ENCODE results near the gene C1QTNF8. TPM values are rescaled to one million over a fixed set of nuclear protein-coding genes. Genes with fewer than 3 reads are reported as not detected.

Gene C1QTNF8
- total RNA-seq, 4 donors from 2014 or later, result not detected

- H3K4me1 ChIP-seq, result no peaks in the 10 kb centered on the region
- WGBS, 2 donors, result 47 to 58% methylated on average over 16 of the region's 16 CpGs
- no peaks in the 10 kb centered on the region for H3K9me3 ChIP-seq
- H3K27me3 ChIP-seq, result peaks cover 0 to 50% of the 10 kb centered on the region in 2 donors
- TF ChIP-seq CTCF (IDR thresholded peaks at IDR 0.05), result no peak
- no peak for TF ChIP-seq POLR2A (IDR thresholded peaks at IDR 0.05)
- TF ChIP-seq EP300 (IDR thresholded peaks at IDR 0.05), result no peak
- DNase-seq (ENCODE audit: low spot score in 2 of 2), result no peak
- no peak overlapping the region for H3K4me3 ChIP-seq
- H3K27ac ChIP-seq, result no peak overlapping the region
- no peaks in the 10 kb centered on the region for H3K36me3 ChIP-seq
These were observed 31.1 kb upstream of the C1QTNF8 start for GRCh38 chr16:1127101-1127500.

GRCh38 chr16:1126586-1126985, 30.5 kb upstream of the C1QTNF8 start:
- WGBS, 2 donors, result 40 to 48% methylated on average over 10 of the region's 10 CpGs
- TF ChIP-seq EP300 (IDR thresholded peaks at IDR 0.05) (no peak), POLR2A (IDR thresholded peaks at IDR 0.05) (no peak), CTCF (IDR thresholded peaks at IDR 0.05) (no peak)
- DNase-seq (ENCODE audit: low spot score in 2 of 2), result no peak
- Histone ChIP-seq H3K9me3 (no peaks in the 10 kb centered on the region), H3K27ac (no peak overlapping the region), H3K4me1 (no peaks in the 10 kb centered on the region), H3K4me3 (no peak overlapping the region), H3K27me3 (peaks cover 0 to 51% of the 10 kb centered on the region in 2 donors), H3K36me3 (no peaks in the 10 kb centered on the region)

- no peak overlapping the region for H3K27ac ChIP-seq
- WGBS, 2 donors, result 41 to 55% methylated on average over 5 to 14 of the region's 17 CpGs
- no peak overlapping the region for H3K4me3 ChIP-seq
- H3K4me1 ChIP-seq, result peaks cover 0 to 3% (median 0%) of the 10 kb centered on the region in 4 donors
- no peaks in the 10 kb centered on the region for H3K36me3 ChIP-seq
- H3K9me3 ChIP-seq, result no peaks in the 10 kb centered on the region
- no peak for TF ChIP-seq POLR2A (IDR thresholded peaks at IDR 0.05)
- no peak for TF ChIP-seq EP300 (IDR thresholded peaks at IDR 0.05)
- no peak for TF ChIP-seq CTCF (IDR thresholded peaks at IDR 0.05)
- peaks cover 0 to 57% of the 10 kb centered on the region in 2 donors for H3K27me3 ChIP-seq
- no peak for DNase-seq (ENCODE audit: low spot score in 2 of 2)
These were observed 30.0 kb upstream of the C1QTNF8 start for GRCh38 chr16:1126044-1126443.

GRCh38 chr16:1125471-1125870, 29.4 kb upstream of the C1QTNF8 start:
- H3K27me3 ChIP-seq, result peaks cover 0 to 62% of the 10 kb centered on the region in 2 donors
- 6 to 28% methylated on average over 14 to 15 of the region's 18 CpGs for WGBS, 2 donors
- peaks cover 0 to 3% (median 0%) of the 10 kb centered on the region in 4 donors for H3K4me1 ChIP-seq

GRCh38 chr16:1124795-1125194, 28.8 kb upstream of the C1QTNF8 start:
- no peak for TF ChIP-seq POLR2A (IDR thresholded peaks at IDR 0.05)
- TF ChIP-seq CTCF (IDR thresholded peaks at IDR 0.05), result no peak
- no peak for TF ChIP-seq EP300 (IDR thresholded peaks at IDR 0.05)

More at GRCh38 chr16:1125471-1125870, 29.4 kb upstream of the C1QTNF8 start:
- no peak for TF ChIP-seq EP300 (IDR thresholded peaks at IDR 0.05)
- no peak for TF ChIP-seq POLR2A (IDR thresholded peaks at IDR 0.05)
- Histone ChIP-seq H3K27ac (no peak overlapping the region), H3K36me3 (no peaks in the 10 kb centered on the region), H3K4me3 (no peak overlapping the region), H3K9me3 (no peaks in the 10 kb centered on the region)
- no peak for DNase-seq (ENCODE audit: low spot score in 2 of 2)

GRCh38 chr16:1124291-1124690, 28.2 kb upstream of the C1QTNF8 start:
- H3K4me3 ChIP-seq, result no peak overlapping the region
- WGBS, 2 donors, result 73 to 83% methylated on average over 5 to 8 of the region's 18 CpGs
- no peaks in the 10 kb centered on the region for H3K9me3 ChIP-seq
- no peaks in the 10 kb centered on the region for H3K36me3 ChIP-seq
- peaks cover 0 to 3% (median 0%) of the 10 kb centered on the region in 4 donors for H3K4me1 ChIP-seq
- no peak for DNase-seq (ENCODE audit: low spot score in 2 of 2)
- no peak overlapping the region for H3K27ac ChIP-seq
- H3K27me3 ChIP-seq, result peaks cover 0 to 69% of the 10 kb centered on the region in 2 donors
- TF ChIP-seq POLR2A (IDR thresholded peaks at IDR 0.05) (no peak), CTCF (IDR thresholded peaks at IDR 0.05) (no peak), EP300 (IDR thresholded peaks at IDR 0.05) (no peak)

More at GRCh38 chr16:1124795-1125194, 28.8 kb upstream of the C1QTNF8 start:
- H3K36me3 ChIP-seq, result no peaks in the 10 kb centered on the region
- peaks cover 0 to 3% (median 0%) of the 10 kb centered on the region in 4 donors for H3K4me1 ChIP-seq
- no peak for DNase-seq (ENCODE audit: low spot score in 2 of 2)
- H3K27me3 ChIP-seq, result peaks cover 0 to 68% of the 10 kb centered on the region in 2 donors
- H3K4me3 ChIP-seq, result no peak overlapping the region
- H3K27ac ChIP-seq, result no peak overlapping the region
- WGBS, 2 donors, result 75 to 79% methylated on average over 6 to 10 of the region's 11 CpGs
- no peaks in the 10 kb centered on the region for H3K9me3 ChIP-seq
